ENCODE results near the gene WDR72. TPM values are rescaled to one million over a fixed set of nuclear protein-coding genes. Genes with fewer than 3 reads are reported as not detected.

The WDR72 gene
- total RNA-seq, 3 donors from 2014 or later: 0.19 to 0.52 (median 0.41) TPM

GRCh38 chr15:53472883-53473282 is 286.6 kb downstream of the WDR72 start:
- intact Hi-C loops (cut with DNase I, micrococcal nuclease): no loop called here
- ATAC-seq: no peak

GRCh38 chr15:53472210-53472609 is 287.3 kb downstream of the WDR72 start:
- Histone ChIP-seq H3K9me3 (no peaks in the 10 kb centered on the region), H3K4me1 (ENCODE audit: low read depth) (no peaks in the 10 kb centered on the region), H3K4me3 (no peak overlapping the region), H3K36me3 (ENCODE audit: low read depth) (no peaks in the 10 kb centered on the region)
- ATAC-seq (no peak), DNase-seq (no peak)
- no peak for TF ChIP-seq CTCF (IDR thresholded peaks at IDR 0.05)
- intact Hi-C loops (cut with DNase I, micrococcal nuclease): no loop called here

More at GRCh38 chr15:53472883-53473282, 286.6 kb downstream of the WDR72 start:
- H3K36me3 ChIP-seq (ENCODE audit: low read depth): no peaks in the 10 kb centered on the region
- H3K4me1 ChIP-seq (ENCODE audit: low read depth): no peaks in the 10 kb centered on the region
- no peak for DNase-seq
- no peak for TF ChIP-seq CTCF (IDR thresholded peaks at IDR 0.05)
- H3K9me3 ChIP-seq: no peaks in the 10 kb centered on the region
- no peak overlapping the region for H3K4me3 ChIP-seq

GRCh38 chr15:53470743-53471142 is 288.7 kb downstream of the WDR72 start:
- H3K9me3 ChIP-seq: no peaks in the 10 kb centered on the region
- no peak for DNase-seq
- intact Hi-C loops (cut with DNase I, micrococcal nuclease): no loop called here
- no peaks in the 10 kb centered on the region for H3K36me3 ChIP-seq (ENCODE audit: low read depth)
- no peak for TF ChIP-seq CTCF (IDR thresholded peaks at IDR 0.05)
- H3K4me3 ChIP-seq: no peak overlapping the region
- no peaks in the 10 kb centered on the region for H3K4me1 ChIP-seq (ENCODE audit: low read depth)
- ATAC-seq: no peak

- Histone ChIP-seq H3K4me3 (no peak overlapping the region), H3K4me1 (ENCODE audit: low read depth) (no peaks in the 10 kb centered on the region), H3K36me3 (ENCODE audit: low read depth) (no peaks in the 10 kb centered on the region), H3K9me3 (no peaks in the 10 kb centered on the region)
- TF ChIP-seq CTCF (IDR thresholded peaks at IDR 0.05): no peak
- DNase-seq: no peak
- intact Hi-C loops (cut with DNase I, micrococcal nuclease): no loop called here
- ATAC-seq: no peak
Measured at GRCh38 chr15:53469422-53469821, 290.0 kb downstream of the WDR72 start.

Other genes starting within 250 kb of the WDR72 start
- gene UNC13C, start 218.8 kb upstream of the WDR72 start, total RNA-seq: 1 to 10 TPM in 1 of 3 donors, under 1 TPM in 2; 0.06 to 1.9 (median 0.12) TPM

Measured in mucosa of descending colon (tissue), 3 donors.